WTC11 (cell line): ENCODE results near the gene MAPK12.

Experiments used
- AR ChIP-seq: fragments of 250-450 bp; sonication (Bioruptor Pico); IDR thresholded peaks from 2 replicates; pipeline ENCODE4 v1.9.0; 2021; ENCODE audit warnings: mild to moderate bottlenecking
- CTCF ChIP-seq: fragments of 200-600 bp; IDR thresholded peaks from 2 replicates; pipeline ENCODE4 v1.8.0; 2022; ENCODE audit warnings: antibody characterized with exemption

- TF ChIP-seq AR (CRISPR knock-in tag): no peak
- no peak for TF ChIP-seq CTCF
Measured at GRCh38 chr22:50224071-50224470, 37.4 kb downstream of the MAPK12 start.
